Lower lobe of right lung (tissue), 2 donors: ENCODE data around the gene GPC1. TPM values are rescaled to one million over a fixed set of nuclear protein-coding genes. Genes with fewer than 3 reads are reported as not detected.

Source experiments
- ATAC-seq, 2 donors: fragments of 200-7000 bp; cut with Tn5 transposase; one replicate each; pipeline ENCODE4 v1.9.1; 2020 to 2022; ENCODE audit warnings: mild to moderate bottlenecking in 2 of 2, moderate library complexity in 2 of 2
- DNase-seq: peaks from one replicate; pipeline ENCODE4 v3.0.0-alpha.2; 2020
- H3K27ac ChIP-seq: fragments of 200-600 bp; one replicate; pipeline ENCODE4 v1.8.0; 2022
- H3K27me3 ChIP-seq: fragments of 200-600 bp; one replicate; pipeline ENCODE4 v1.8.0; 2022; ENCODE audit warnings: low read depth
- H3K36me3 ChIP-seq: fragments of 200-600 bp; one replicate; pipeline ENCODE4 v1.8.0; 2022; ENCODE audit warnings: mild to moderate bottlenecking
- H3K4me1 ChIP-seq: fragments of 200-600 bp; one replicate; pipeline ENCODE4 v1.8.0; 2022
- H3K4me3 ChIP-seq: fragments of 200-600 bp; one replicate; pipeline ENCODE4 v1.8.0; 2022; ENCODE audit warnings: mild to moderate bottlenecking
- H3K9me3 ChIP-seq: fragments of 200-600 bp; one replicate; pipeline ENCODE4 v1.8.0; 2022
- intact Hi-C: fragments of 100-400 bp; cut with DNase I; formaldehyde crosslinking; loops from one replicate; pipeline ENCODE4 v1.11.0; 2022
- total RNA-seq: library from RNA; stranded (reverse); fragmentation: NEBNext Ultra II Directional; extraction: Animal tissue kit (Norgen Biotek cat#: 25700); gene quantifications from one replicate; pipeline ENCODE4 v1.2.1, GENCODE V29; 2021
- TF ChIP-seq, protein P1 (sequence below): fragments of 200-600 bp; IDR thresholded peaks from one replicate; pipeline ENCODE4 v1.8.0; 2022; ENCODE audit warnings: antibody characterized with exemption, mild to moderate bottlenecking
- donor health status: DM: no; HTN: yes; CAD: no; lungs with severe emphysema.

Gene GPC1
- total RNA-seq, 1 donor from 2014 or later, result 14.7 TPM

DNA sequence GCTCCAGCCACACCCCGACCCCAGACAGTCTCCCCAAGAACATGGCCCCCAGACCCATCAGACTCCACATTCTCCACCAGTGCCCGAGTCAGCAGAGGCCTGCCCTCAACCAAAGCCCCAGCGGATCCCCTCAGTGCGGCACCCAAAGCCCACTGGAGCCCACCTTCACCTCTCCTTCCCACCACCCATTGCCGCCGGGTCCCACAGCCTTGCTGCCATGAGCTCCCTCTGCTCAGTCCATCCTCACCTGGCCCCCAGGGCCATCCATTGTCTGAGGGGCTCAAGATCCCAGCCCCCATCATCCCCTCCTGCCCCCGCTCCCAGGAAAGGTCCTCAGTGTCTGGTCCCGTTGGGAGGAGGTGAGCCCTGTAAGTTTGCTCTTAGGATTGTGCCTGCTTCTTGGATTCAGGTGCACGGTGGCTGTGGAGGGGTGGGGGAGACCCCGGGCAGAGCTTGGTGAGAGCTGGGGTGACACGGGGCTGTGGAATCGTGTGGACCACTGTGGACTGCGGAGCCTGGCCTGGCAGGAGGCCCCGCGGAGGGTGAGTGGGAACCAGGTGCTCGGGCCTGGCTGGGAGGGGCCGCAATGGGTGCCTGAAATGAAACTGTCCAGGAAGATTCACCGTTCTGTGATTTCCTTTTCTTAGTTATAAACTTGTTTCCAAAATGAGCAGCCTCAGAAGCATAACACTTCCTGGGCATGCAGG is 32.7 kb upstream of the GPC1 start:
- H3K27me3 ChIP-seq, result peaks cover 13% of the 10 kb centered on the region
- no peaks in the 10 kb centered on the region for H3K36me3 ChIP-seq
- H3K4me3 ChIP-seq, result no peak overlapping the region
- TF ChIP-seq, protein P1, sequence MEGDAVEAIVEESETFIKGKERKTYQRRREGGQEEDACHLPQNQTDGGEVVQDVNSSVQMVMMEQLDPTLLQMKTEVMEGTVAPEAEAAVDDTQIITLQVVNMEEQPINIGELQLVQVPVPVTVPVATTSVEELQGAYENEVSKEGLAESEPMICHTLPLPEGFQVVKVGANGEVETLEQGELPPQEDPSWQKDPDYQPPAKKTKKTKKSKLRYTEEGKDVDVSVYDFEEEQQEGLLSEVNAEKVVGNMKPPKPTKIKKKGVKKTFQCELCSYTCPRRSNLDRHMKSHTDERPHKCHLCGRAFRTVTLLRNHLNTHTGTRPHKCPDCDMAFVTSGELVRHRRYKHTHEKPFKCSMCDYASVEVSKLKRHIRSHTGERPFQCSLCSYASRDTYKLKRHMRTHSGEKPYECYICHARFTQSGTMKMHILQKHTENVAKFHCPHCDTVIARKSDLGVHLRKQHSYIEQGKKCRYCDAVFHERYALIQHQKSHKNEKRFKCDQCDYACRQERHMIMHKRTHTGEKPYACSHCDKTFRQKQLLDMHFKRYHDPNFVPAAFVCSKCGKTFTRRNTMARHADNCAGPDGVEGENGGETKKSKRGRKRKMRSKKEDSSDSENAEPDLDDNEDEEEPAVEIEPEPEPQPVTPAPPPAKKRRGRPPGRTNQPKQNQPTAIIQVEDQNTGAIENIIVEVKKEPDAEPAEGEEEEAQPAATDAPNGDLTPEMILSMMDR, result no peak
- H3K4me1 ChIP-seq, result no peaks in the 10 kb centered on the region
- no peak overlapping the region for H3K27ac ChIP-seq
- H3K9me3 ChIP-seq, result no peaks in the 10 kb centered on the region
- no peak for ATAC-seq
- intact Hi-C loops, result no loop called here
- DNase-seq, result no peak

DNA sequence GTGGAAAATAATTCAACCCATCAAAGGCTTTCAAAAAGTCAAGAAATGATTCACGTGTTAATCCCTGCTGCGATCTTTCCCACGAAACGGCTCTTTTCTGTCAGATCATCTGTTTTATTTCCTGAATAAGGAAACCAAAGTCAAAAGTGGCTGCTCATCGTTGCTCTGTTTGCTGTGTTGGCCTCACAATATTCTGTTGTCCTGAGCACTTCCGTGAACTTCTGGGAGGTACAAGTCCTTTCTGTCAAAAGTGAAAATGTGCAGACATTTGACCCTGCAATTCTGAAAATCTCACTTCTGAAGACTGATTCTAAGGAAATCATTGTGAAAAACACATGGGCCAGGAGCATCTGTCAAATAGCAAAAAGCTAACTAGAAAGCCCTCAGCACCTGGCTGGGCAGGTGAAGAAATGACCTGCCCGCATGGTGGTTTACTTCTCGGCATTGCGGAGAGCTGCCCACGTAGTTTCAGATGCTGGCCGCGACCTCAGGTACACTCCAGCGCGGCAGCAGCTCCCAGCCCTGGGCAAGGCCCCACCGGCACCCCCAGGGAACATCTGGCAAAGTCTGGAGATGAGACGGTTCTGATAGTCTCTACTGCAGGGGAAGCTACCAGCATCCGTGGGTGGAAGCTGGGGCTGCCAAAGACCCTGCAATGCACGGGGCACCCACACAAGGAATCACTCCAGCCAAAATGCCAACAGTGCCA is 31.9 kb upstream of the GPC1 start:
- no peak overlapping the region for H3K4me3 ChIP-seq
- no peaks in the 10 kb centered on the region for H3K4me1 ChIP-seq
- peaks cover 13% of the 10 kb centered on the region for H3K27me3 ChIP-seq
- TF ChIP-seq, protein P1, result no peak
- no peaks in the 10 kb centered on the region for H3K9me3 ChIP-seq
- no peak overlapping the region for H3K27ac ChIP-seq
- H3K36me3 ChIP-seq, result no peaks in the 10 kb centered on the region
- DNase-seq (no peak), ATAC-seq (no peak)
- intact Hi-C loops, result no loop called here

DNA sequence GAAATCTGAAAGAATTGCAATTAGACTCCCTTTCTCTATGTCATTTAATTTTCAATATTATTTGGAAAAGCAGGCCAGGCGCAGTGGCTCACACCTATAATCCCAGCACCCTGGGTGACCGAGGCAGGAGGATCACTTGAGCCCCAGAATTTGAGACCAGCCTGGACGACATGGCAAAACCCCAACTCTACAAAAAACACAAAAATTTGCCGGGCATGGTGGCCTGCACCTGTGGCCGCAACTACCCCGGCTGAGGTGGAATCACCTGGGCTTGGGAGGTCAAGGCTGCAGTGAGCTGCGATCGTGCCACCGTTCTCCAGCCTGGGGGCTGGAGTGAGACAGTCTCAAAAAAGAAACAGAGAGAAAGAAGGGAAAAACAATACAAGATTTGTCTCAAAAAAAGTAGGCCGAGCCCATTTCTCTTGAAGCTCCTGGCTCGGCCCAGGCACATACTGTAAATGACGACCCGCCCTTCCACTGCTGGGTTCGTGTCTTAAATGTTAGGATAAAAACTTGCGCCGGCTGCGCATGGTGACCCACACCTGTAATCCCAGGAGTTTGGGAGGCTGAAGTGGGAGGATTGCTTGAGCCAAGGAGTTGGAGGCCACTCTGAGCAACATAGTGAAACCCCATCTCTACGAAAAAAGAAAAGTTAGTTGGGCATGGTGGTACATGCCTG is 31.1 kb upstream of the GPC1 start:
- Histone ChIP-seq H3K36me3 (no peaks in the 10 kb centered on the region), H3K4me3 (no peak overlapping the region), H3K4me1 (no peaks in the 10 kb centered on the region), H3K27ac (no peak overlapping the region), H3K27me3 (peaks cover 13% of the 10 kb centered on the region), H3K9me3 (no peaks in the 10 kb centered on the region)
- TF ChIP-seq, protein P1, result no peak
- DNase-seq (no peak), ATAC-seq (no peak)
- intact Hi-C loops, result no loop called here

DNA sequence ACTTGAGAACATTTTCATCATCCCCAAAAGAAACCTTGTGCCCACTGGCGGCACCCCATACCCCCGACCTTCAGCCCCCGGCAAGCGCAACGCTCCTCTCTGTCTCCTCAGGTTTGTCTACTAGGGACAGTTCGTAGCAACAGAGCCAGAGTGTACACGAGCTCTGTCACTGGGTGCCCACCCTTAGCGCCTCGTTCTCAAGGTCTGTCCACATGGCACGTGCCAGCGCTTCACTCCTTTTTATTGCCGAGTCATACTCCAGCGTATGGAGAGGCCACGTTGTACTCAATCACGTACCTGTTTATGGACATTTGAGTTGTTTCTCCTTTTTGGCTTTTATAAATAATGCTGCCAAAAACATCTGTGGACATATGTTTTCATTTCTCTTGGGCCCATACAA is 30.3 kb upstream of the GPC1 start:
- peaks cover 10% of the 10 kb centered on the region for H3K27me3 ChIP-seq
- no peak overlapping the region for H3K4me3 ChIP-seq
- H3K36me3 ChIP-seq, result no peaks in the 10 kb centered on the region
- H3K27ac ChIP-seq, result no peak overlapping the region
- no peaks in the 10 kb centered on the region for H3K4me1 ChIP-seq
- no peak for ATAC-seq
- H3K9me3 ChIP-seq, result no peaks in the 10 kb centered on the region
- TF ChIP-seq, protein P1, result no peak
- no peak for DNase-seq
- intact Hi-C loops, result no loop called here

DNA sequence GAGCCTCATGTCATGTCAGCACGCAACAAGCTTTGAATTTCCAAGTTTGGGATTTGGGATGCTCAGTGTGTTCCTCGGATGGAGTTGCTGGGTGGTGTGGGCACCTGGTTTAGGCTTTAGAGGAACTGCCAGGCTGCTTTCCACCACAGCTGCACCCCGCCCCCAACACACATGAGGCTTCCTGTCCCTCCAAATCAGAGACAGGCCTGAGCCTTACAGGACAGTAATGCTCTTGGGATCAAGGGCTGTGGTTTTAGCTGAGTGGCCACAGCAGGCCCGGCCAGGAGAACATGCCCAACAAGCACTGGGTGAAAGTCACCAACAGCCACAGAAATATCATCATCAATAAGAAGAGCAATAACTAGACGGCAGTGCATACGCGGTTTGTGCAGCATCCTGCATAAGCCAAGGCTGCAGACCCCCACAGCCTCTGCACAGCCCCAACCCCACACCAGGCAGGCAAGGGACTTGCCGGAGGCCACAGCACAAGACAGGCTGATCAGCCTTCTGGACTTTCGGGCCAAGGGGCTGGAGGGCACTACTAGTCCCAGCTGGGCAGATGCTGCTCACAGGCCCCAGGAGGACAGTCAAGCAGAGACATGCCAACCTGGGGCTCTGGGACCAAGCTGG is 29.7 kb upstream of the GPC1 start:
- H3K27me3 ChIP-seq, result peaks cover 3% of the 10 kb centered on the region
- no peaks in the 10 kb centered on the region for H3K4me1 ChIP-seq
- H3K27ac ChIP-seq, result no peak overlapping the region
- no peak overlapping the region for H3K4me3 ChIP-seq
- DNase-seq (no peak), ATAC-seq (no peak)
- H3K36me3 ChIP-seq, result no peaks in the 10 kb centered on the region
- intact Hi-C loops, result no loop called here
- TF ChIP-seq, protein P1, result no peak
- H3K9me3 ChIP-seq, result no peaks in the 10 kb centered on the region
